H9 (cell line): ENCODE measurements around the gene STX3. TPM values are rescaled to one million over a fixed set of nuclear protein-coding genes. Genes with fewer than 3 reads are reported as not detected.

Experiments used
- DNase-seq: peaks from one replicate; pipeline ENCODE4 v3.0.0-alpha.2; 2017
- H2AFZ ChIP-seq: one replicate; pipeline ENCODE4 v1.6.1; 2013; ENCODE audit warnings: mild to moderate bottlenecking, low read length, control low read depth, moderate library complexity
- H2AK5ac ChIP-seq: 2 replicates; pipeline ENCODE4 v1.6.1; 2013; ENCODE audit warnings: low read length, control low read depth, mixed read lengths; ENCODE audit not compliant: insufficient read length
- H2BK120ac ChIP-seq: one replicate; pipeline ENCODE4 v1.6.1; 2013; ENCODE audit warnings: low read depth, mild to moderate bottlenecking, low read length, control low read depth, inconsistent platforms; ENCODE audit not compliant: poor library complexity, severe bottlenecking
- H2BK12ac ChIP-seq: 2 replicates; pipeline ENCODE4 v1.6.1; 2013; ENCODE audit warnings: low read length, control low read depth, mixed read lengths, low read depth; ENCODE audit not compliant: insufficient read length
- H2BK15ac ChIP-seq: 2 replicates; pipeline ENCODE4 v1.6.1; 2013; ENCODE audit warnings: low read depth, low read length, control low read depth
- H2BK20ac ChIP-seq: one replicate; pipeline ENCODE4 v1.6.1; 2013; ENCODE audit warnings: low read depth, mild to moderate bottlenecking, low read length, control low read depth, inconsistent platforms; ENCODE audit not compliant: poor library complexity, severe bottlenecking
- H2BK5ac ChIP-seq: 2 replicates; pipeline ENCODE4 v1.6.1; 2013; ENCODE audit warnings: low read length, control low read depth, mixed read lengths; ENCODE audit not compliant: insufficient read length
- H3K14ac ChIP-seq: 2 replicates; pipeline ENCODE4 v1.6.1; 2013; ENCODE audit warnings: low read length, control low read depth; ENCODE audit not compliant: insufficient read depth
- H3K18ac ChIP-seq: 2 replicates; pipeline ENCODE4 v1.6.1; 2013; ENCODE audit warnings: low read depth, mild to moderate bottlenecking, mixed read lengths, low read length, control low read depth; ENCODE audit not compliant: insufficient read length
- H3K23ac ChIP-seq: 2 replicates; pipeline ENCODE4 v1.6.1; 2013; ENCODE audit warnings: low read length, control low read depth, mixed read lengths, low read depth; ENCODE audit not compliant: insufficient read length
- H3K23me2 ChIP-seq: 2 replicates; pipeline ENCODE4 v1.6.1; 2013; ENCODE audit warnings: low read depth, mild to moderate bottlenecking, mixed read lengths, low read length, control low read depth; ENCODE audit not compliant: insufficient read length, poor library complexity, severe bottlenecking
- H3K27ac ChIP-seq: 2 replicates; pipeline ENCODE4 v1.5.1; 2013; ENCODE audit warnings: low read length, control low read depth, mixed read lengths, low read depth; ENCODE audit not compliant: insufficient read length
- H3K27me3 ChIP-seq: 2 replicates; pipeline ENCODE4 v1.6.1; 2013; ENCODE audit warnings: low read length, control low read depth, inconsistent platforms; ENCODE audit not compliant: insufficient read depth
- H3K4ac ChIP-seq: 2 replicates; pipeline ENCODE4 v1.6.1; 2013; ENCODE audit warnings: low read depth, mild to moderate bottlenecking, control low read depth, inconsistent platforms, low read length, moderate library complexity
- H3K4me1 ChIP-seq: 2 replicates; pipeline ENCODE4 v1.6.1; 2013; ENCODE audit warnings: low read length, control low read depth, inconsistent platforms; ENCODE audit not compliant: insufficient read depth
- H3K4me2 ChIP-seq: 2 replicates; pipeline ENCODE4 v1.6.1; 2013; ENCODE audit warnings: low read length, control low read depth, mixed read lengths; ENCODE audit not compliant: insufficient read length, insufficient read depth
- H3K56ac ChIP-seq: 2 replicates; pipeline ENCODE4 v1.6.1; 2013; ENCODE audit warnings: low read depth, mild to moderate bottlenecking, mixed read lengths, low read length, control low read depth; ENCODE audit not compliant: insufficient read length
- H3K79me1 ChIP-seq: 2 replicates; pipeline ENCODE4 v1.6.1; 2013; ENCODE audit warnings: low read depth, mild to moderate bottlenecking, moderate library complexity, low read length, control low read depth, inconsistent platforms; ENCODE audit not compliant: insufficient read depth, poor library complexity, severe bottlenecking
- H3K79me2 ChIP-seq: 2 replicates; pipeline ENCODE4 v1.6.1; 2013; ENCODE audit warnings: low read length, control low read depth, inconsistent platforms; ENCODE audit not compliant: insufficient read depth
- H3K9ac ChIP-seq: 2 replicates; pipeline ENCODE4 v1.6.1; 2013; ENCODE audit warnings: low read length, control low read depth, mixed read lengths; ENCODE audit not compliant: insufficient read length; ENCODE audit errors: extremely low read depth
- H3K9me3 ChIP-seq: one replicate; pipeline ENCODE4 v1.6.1; 2013; ENCODE audit warnings: low read depth, low read length, inconsistent platforms; ENCODE audit not compliant: control insufficient read depth
- H3T11ph ChIP-seq: one replicate; pipeline ENCODE4 v1.6.1; 2013; ENCODE audit warnings: mild to moderate bottlenecking, low read length, control low read depth, inconsistent platforms
- H4K20me1 ChIP-seq: one replicate; pipeline ENCODE4 v1.6.1; 2013; ENCODE audit not compliant: control insufficient read depth, insufficient read length, insufficient read depth
- H4K5ac ChIP-seq: 2 replicates; pipeline ENCODE4 v1.6.1; 2013; ENCODE audit warnings: low read depth, mild to moderate bottlenecking, mixed read lengths, low read length, control low read depth; ENCODE audit not compliant: insufficient read length
- H4K8ac ChIP-seq: replicated peaks from 2 replicates; pipeline ENCODE4 v1.6.1; 2013; ENCODE audit warnings: low read length, control low read depth, mixed read lengths, low read depth; ENCODE audit not compliant: insufficient read length
- H4K91ac ChIP-seq: 2 replicates; pipeline ENCODE4 v1.6.1; 2013; ENCODE audit warnings: low read depth, mild to moderate bottlenecking, moderate library complexity, mixed read lengths, low read length, control low read depth; ENCODE audit not compliant: insufficient read length
- H3K27ac Mint-ChIP-seq, 3 experiments: 2 replicates in 2 of 3; 3 replicates in 1 of 3; pipeline ENCODE4 v1.8.0; 2020 to 2021; ENCODE audit warnings: mixed read lengths in 3 of 3, mild to moderate bottlenecking in 1 of 3, moderate library complexity in 1 of 3
- H3K27me3 Mint-ChIP-seq: 2 replicates; pipeline ENCODE4 v1.8.0; 2021; ENCODE audit warnings: low read depth, mild to moderate bottlenecking, moderate library complexity, mixed read lengths
- H3K36me3 Mint-ChIP-seq, 3 experiments: 2 replicates in 2 of 3; 3 replicates in 1 of 3; pipeline ENCODE4 v1.8.0; 2020 to 2021; ENCODE audit warnings: low read depth in 3 of 3, mixed read lengths in 3 of 3; ENCODE audit not compliant: insufficient read depth in 1 of 3
- H3K4me1 Mint-ChIP-seq, 2 experiments: 2 replicates each; pipeline ENCODE4 v1.8.0; 2020; ENCODE audit warnings: mixed read lengths in 2 of 2
- H3K4me3 Mint-ChIP-seq, 2 experiments: 2 replicates in 1 of 2; 3 replicates in 1 of 2; pipeline ENCODE4 v1.8.0; 2020 to 2021; ENCODE audit warnings: mild to moderate bottlenecking in 2 of 2, mixed read lengths in 2 of 2, moderate library complexity in 1 of 2
- H3K9me3 Mint-ChIP-seq, 2 experiments: 2 replicates in 1 of 2; 3 replicates in 1 of 2; pipeline ENCODE4 v1.8.0; 2020; ENCODE audit warnings: mild to moderate bottlenecking in 2 of 2, mixed read lengths in 2 of 2, moderate library complexity in 1 of 2
- CTCF ChIP-seq: fragments of 200-600 bp; sonication (generic); conservative IDR thresholded peaks from 3 replicates; pipeline ENCODE4 v1.8.0; 2021; ENCODE audit warnings: antibody characterized with exemption, mild to moderate bottlenecking
- WGBS: extraction: QIAGEN DNeasy Blood & Tissue Kit; methylation state at CpG from one replicate; pipeline ENCODE4 v1.1.7; 2013; ENCODE audit warnings: missing lambda C conversion rate, low lambda C conversion rate, mixed read lengths; ENCODE audit not compliant: insufficient read length; ENCODE audit errors: extremely low coverage; 5-methylcytosine and 5-hydroxymethylcytosine counted together
- total RNA-seq: library from RNA; stranded (reverse); gene quantifications from 2 replicates; pipeline ENCODE4 v1.2.1, GENCODE V29; 2021

The STX3 gene
- total RNA-seq, 1 experiment from 2014 or later: 41.0 TPM

- H2AK5ac ChIP-seq: no peak overlapping the region
- no peak for DNase-seq
- no peaks in the 10 kb centered on the region for H3K79me2 ChIP-seq
- Mint-ChIP-seq H3K9me3 (no peaks in the 10 kb centered on the region; a peak in 1 of 5 replicates), H3K36me3 (no peaks in the 10 kb centered on the region; a peak in 1 of 7 replicates), H3K27ac (no peak overlapping the region), H3K27me3 (0 out of 2 replicates have a peak, but pooled peaks cover 2% of the 10 kb centered on the region), H3K4me3 (no peak overlapping the region), H3K4me1 (no peaks in the 10 kb centered on the region)
- H2BK120ac ChIP-seq: no peak overlapping the region
- H3K23ac ChIP-seq: no peak overlapping the region
- no peak overlapping the region for H2BK15ac ChIP-seq
- no peak overlapping the region for H3K18ac ChIP-seq
- H2BK5ac ChIP-seq: no peak overlapping the region
- no peak overlapping the region for H4K5ac ChIP-seq
- no peak overlapping the region for H3K27ac ChIP-seq
- no peak overlapping the region for H3K14ac ChIP-seq
- no peak overlapping the region for H4K8ac ChIP-seq
- H3K9ac ChIP-seq: no peak overlapping the region
- no peaks in the 10 kb centered on the region for H3K79me1 ChIP-seq
- no peaks in the 10 kb centered on the region for H3K23me2 ChIP-seq
- H3K9me3 ChIP-seq: no peaks in the 10 kb centered on the region
- H2AFZ ChIP-seq: no peak overlapping the region
- no peaks in the 10 kb centered on the region for H3K27me3 ChIP-seq
- TF ChIP-seq CTCF: no peak
- no peak overlapping the region for H3T11ph ChIP-seq
- no peaks in the 10 kb centered on the region for H4K20me1 ChIP-seq
- no peak overlapping the region for H3K4me2 ChIP-seq
- no peak overlapping the region for H4K91ac ChIP-seq
- no CpG with 5 or more reads among the region's 1 CpG for WGBS
- H2BK12ac ChIP-seq: no peak overlapping the region
- H3K4me1 ChIP-seq: no peaks in the 10 kb centered on the region
- no peak overlapping the region for H2BK20ac ChIP-seq
- H3K4ac ChIP-seq: no peak overlapping the region
- no peak overlapping the region for H3K56ac ChIP-seq
Observed at GRCh38 chr11:59708537-59708936, 46.6 kb upstream of the STX3 start.
